Measurements from ENCODE around the gene KRTAP10-10.

GRCh38 chr21:44671911-44672310 lies 34.8 kb downstream of the KRTAP10-10 start:
- TF ChIP-seq, protein P1, sequence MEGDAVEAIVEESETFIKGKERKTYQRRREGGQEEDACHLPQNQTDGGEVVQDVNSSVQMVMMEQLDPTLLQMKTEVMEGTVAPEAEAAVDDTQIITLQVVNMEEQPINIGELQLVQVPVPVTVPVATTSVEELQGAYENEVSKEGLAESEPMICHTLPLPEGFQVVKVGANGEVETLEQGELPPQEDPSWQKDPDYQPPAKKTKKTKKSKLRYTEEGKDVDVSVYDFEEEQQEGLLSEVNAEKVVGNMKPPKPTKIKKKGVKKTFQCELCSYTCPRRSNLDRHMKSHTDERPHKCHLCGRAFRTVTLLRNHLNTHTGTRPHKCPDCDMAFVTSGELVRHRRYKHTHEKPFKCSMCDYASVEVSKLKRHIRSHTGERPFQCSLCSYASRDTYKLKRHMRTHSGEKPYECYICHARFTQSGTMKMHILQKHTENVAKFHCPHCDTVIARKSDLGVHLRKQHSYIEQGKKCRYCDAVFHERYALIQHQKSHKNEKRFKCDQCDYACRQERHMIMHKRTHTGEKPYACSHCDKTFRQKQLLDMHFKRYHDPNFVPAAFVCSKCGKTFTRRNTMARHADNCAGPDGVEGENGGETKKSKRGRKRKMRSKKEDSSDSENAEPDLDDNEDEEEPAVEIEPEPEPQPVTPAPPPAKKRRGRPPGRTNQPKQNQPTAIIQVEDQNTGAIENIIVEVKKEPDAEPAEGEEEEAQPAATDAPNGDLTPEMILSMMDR (IDR thresholded peaks at IDR 0.05): no peak
- TF ChIP-seq EZH2phosphoT487 (IDR thresholded peaks at IDR 0.05): no peak

All from neural progenitor cell (in vitro differentiated cells).